Measurements from ENCODE around the gene PALS1. TPM values are rescaled to one million over a fixed set of nuclear protein-coding genes. Genes with fewer than 3 reads are reported as not detected.

PALS1 gene
- total RNA-seq (31.8 and 36.6 TPM in 2 replicates), polyA plus RNA-seq (11.7 and 13.7 TPM in 2 replicates)

DNA sequence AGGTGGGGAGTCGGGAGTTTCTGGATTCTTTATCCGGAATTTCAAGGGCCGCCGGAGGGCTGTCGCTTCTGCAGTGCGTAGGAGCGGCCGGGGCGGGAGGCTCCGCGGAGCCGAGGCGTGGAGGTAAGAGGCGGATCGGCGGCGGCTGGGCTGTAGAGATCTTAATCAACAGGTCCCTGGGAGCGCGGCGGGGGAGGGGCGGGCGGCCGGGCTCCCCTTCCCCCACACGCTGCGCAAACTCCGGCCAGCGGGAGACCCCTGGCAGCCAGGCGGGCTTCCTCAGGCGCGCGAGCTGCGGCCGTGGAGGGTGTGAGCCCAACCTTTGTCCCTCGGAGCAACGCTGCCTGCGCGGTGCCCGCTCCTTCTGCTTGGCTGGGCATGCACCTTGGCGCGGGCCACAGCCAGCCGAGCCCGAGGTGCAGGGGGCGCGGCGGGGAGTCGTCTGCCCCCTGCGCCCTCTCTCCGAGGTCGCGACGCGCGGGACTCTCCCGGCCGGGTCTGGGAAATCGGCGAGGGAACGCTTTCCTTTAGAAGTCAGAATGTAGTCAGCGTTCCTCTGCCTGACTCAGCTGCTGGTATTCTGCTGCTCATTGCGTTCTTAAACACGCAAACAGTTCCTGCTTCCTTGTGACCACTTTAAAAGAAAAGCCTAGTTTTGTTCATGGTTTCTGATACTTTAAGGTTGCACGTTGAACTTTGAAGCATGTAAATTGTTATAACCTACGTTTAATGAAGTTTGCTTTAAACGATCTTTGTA is at the start of gene PALS1:
Gene PALS1 (plus strand): TSS at position 25 of the 757 bp plus-strand sequence. CDS start 37,736 bp downstream, outside the sequence.
- DNase-seq (ENCODE audit: low read depth in 1 of 2, low spot score in 1 of 2), result peak; percentile 76 to 78
- H3K9me3 ChIP-seq (ENCODE audit: low read depth), result no peaks in the 10 kb centered on the region
- peaks cover 4% of the 10 kb centered on the region for H3K4me1 ChIP-seq (ENCODE audit: low read depth)
- H3K27me3 ChIP-seq, result peaks cover 6% of the 10 kb centered on the region
- H3K27ac ChIP-seq, result peak within 1 kb of the TSS; percentile 99
- no peak for TF ChIP-seq CTCF (IDR thresholded peaks at IDR 0.05; ENCODE audit: low read depth, low read length)
- H3K36me3 ChIP-seq, result no peaks in the 10 kb centered on the region
- peak within 1 kb of the TSS; percentile 66 for H3K4me3 ChIP-seq

GRCh38 chr14:67191768-67192290 is 49.4 kb upstream of the PALS1 start:
- Histone ChIP-seq H3K36me3 (no peaks in the 10 kb centered on the region), H3K9me3 (ENCODE audit: low read depth) (no peaks in the 10 kb centered on the region), H3K27me3 (no peaks in the 10 kb centered on the region), H3K27ac (no peak overlapping the region), H3K4me3 (no peak overlapping the region), H3K4me1 (ENCODE audit: low read depth) (peaks cover 10% of the 10 kb centered on the region)
- TF ChIP-seq CTCF (IDR thresholded peaks at IDR 0.05; ENCODE audit: low read depth, low read length), result no peak
- DNase-seq (ENCODE audit: low read depth in 1 of 2, low spot score in 1 of 2), result no peak

GRCh38 chr14:67192366-67192765 is 48.9 kb upstream of the PALS1 start:
- Histone ChIP-seq H3K9me3 (ENCODE audit: low read depth) (no peaks in the 10 kb centered on the region), H3K4me1 (ENCODE audit: low read depth) (peaks cover 10% of the 10 kb centered on the region), H3K36me3 (no peaks in the 10 kb centered on the region), H3K27me3 (no peaks in the 10 kb centered on the region), H3K4me3 (no peak overlapping the region), H3K27ac (no peak overlapping the region)
- TF ChIP-seq CTCF (IDR thresholded peaks at IDR 0.05; ENCODE audit: low read depth, low read length), result no peak
- DNase-seq (ENCODE audit: low read depth in 1 of 2, low spot score in 1 of 2), result no peak

- H3K9me3 ChIP-seq (ENCODE audit: low read depth), result no peaks in the 10 kb centered on the region
- no peaks in the 10 kb centered on the region for H3K36me3 ChIP-seq
- H3K27me3 ChIP-seq, result no peaks in the 10 kb centered on the region
- H3K27ac ChIP-seq, result no peak overlapping the region
- no peak for DNase-seq (ENCODE audit: low read depth in 1 of 2, low spot score in 1 of 2)
- TF ChIP-seq CTCF (IDR thresholded peaks at IDR 0.05; ENCODE audit: low read depth, low read length), result no peak
- peaks cover 10% of the 10 kb centered on the region for H3K4me1 ChIP-seq (ENCODE audit: low read depth)
- H3K4me3 ChIP-seq, result no peak overlapping the region
Measured at GRCh38 chr14:67195279-67195678, 46.0 kb upstream of the PALS1 start.

DNA sequence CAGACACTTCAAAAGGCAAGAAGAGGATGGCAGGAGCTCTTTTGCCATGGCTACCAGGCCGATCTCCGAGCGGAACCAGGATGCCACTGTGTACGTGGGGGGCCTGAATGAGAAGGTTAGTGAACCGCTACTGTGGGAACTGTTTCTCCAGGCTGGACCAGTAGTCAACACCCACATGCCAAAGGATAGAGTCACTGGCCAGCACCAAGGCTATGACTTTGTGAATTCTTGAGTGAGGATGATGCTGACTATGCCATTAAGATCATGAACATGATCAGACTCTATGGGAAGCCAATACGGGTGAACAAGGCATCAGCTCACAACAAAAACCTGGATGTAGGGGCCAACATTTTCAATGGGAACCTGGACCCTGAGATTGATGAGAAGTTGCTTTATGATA is 42.2 kb upstream of the PALS1 start:
- no peak for DNase-seq (ENCODE audit: low read depth in 1 of 2, low spot score in 1 of 2)
- no peaks in the 10 kb centered on the region for H3K4me1 ChIP-seq (ENCODE audit: low read depth)

More for the DNA sequence above, 42.2 kb upstream of the PALS1 start:
- Histone ChIP-seq H3K36me3 (no peaks in the 10 kb centered on the region), H3K9me3 (ENCODE audit: low read depth) (no peaks in the 10 kb centered on the region), H3K4me3 (no peak overlapping the region), H3K27ac (no peak overlapping the region), H3K27me3 (no peaks in the 10 kb centered on the region)
- TF ChIP-seq CTCF (IDR thresholded peaks at IDR 0.05; ENCODE audit: low read depth, low read length), result no peak

All from cardiac muscle cell (in vitro differentiated cells and primary cell).